GM18505 (cell line): ENCODE measurements around the gene RBM22.

Experiments
- ATAC-seq: cut with Tn5 transposase; IDR thresholded peaks from one replicate; pipeline ENCODE4 v1.9.1; 2021; ENCODE audit not compliant: unreplicated experiment
- POLR2A ChIP-seq: IDR thresholded peaks from 4 replicates; pipeline ENCODE4 v1.6.1; 2011; ENCODE audit warnings: borderline replicate concordance; ENCODE audit not compliant: insufficient read depth, insufficient read length; ENCODE audit errors: extremely low read depth

Gene RBM22

DNA sequence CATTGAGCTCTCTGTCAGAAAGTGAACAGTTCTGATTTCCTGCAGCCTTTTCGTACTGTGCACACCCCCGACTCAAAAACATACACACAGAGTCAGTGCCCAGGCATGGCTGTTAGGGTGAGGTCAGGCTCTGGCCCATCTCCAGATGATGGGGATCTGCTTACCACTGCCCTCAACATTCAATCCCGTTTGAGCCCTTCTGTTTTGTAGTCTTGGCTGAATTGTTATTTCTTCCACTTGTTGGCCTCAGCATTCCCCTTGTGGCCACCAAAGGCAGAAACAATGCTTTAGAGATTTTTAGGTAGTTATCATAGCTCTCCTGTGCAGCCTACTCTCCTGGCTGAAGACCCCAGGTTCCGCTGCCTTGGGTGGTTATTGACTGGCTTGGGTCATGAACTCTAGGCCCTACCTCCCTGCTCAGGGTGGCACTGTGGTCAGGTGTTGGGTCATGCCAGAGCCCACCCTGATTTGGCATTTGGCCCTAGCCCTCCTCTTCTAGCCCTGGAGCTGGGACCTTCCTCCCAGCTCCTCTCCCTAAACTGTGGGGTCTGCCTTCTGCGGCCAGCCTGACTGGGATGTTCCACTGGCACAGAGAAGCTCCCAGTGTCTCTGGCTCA, 47.6 kb downstream of the RBM22 start:
- no peak for TF ChIP-seq POLR2A
- ATAC-seq: no peak

DNA sequence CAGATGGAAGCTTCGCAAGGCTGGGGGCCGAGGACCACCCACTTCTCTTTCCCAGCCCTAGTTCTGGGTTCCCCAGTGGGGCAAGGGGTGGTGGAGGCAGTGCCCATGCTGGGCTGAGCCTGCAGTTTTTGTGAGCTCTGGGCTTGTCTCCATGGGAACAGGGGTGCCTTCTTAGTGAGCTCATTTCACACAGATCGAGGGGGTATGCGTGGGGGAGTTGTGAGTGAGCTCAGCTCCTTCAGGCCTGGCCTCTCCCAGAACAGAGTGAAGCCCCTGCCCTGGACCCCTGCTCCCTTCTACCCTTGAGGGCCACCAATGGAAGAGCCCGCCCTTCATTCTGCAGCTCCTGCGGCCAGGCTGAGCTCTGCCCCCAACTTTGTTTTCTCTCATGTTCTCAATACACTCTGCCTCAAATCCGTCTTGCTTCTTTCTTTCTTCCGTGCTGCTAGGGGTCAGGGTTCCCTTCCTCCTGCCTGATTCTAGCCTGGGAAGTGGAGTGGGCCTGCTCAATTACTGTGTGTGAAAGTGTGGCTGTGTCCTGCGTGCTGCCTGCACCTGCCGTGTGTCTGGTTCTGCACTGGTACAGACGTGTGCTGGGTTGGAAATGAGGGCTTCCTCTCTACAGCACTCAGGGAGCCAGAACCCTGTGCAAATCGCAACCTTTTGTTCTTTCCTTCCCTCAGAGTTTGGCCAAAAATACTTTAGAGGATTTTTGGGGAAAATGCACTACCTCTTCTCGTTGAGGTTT, 48.8 kb downstream of the RBM22 start:
- no peak for ATAC-seq
- TF ChIP-seq POLR2A: no peak

DNA sequence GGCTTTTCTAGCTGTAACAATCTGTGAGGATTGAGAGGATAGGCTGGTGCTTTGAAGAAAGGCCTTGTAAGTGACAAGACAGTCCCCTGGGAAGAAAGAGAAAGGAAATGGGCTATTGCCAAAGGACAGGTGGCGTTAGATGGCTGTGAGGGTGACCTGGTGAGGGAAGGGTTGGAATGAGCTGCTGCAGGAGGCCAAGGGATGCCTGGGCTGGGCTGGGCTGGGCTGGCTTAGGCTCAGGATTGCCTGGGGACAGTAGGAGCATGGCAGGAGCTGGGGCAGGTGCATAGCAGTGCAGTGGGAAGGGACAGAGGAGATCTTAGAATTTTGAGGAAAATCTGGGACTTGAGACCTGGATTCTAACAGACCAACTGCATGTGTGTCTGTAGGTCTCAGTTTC, 49.5 kb downstream of the RBM22 start:
- ATAC-seq: no peak
- no peak for TF ChIP-seq POLR2A

DNA sequence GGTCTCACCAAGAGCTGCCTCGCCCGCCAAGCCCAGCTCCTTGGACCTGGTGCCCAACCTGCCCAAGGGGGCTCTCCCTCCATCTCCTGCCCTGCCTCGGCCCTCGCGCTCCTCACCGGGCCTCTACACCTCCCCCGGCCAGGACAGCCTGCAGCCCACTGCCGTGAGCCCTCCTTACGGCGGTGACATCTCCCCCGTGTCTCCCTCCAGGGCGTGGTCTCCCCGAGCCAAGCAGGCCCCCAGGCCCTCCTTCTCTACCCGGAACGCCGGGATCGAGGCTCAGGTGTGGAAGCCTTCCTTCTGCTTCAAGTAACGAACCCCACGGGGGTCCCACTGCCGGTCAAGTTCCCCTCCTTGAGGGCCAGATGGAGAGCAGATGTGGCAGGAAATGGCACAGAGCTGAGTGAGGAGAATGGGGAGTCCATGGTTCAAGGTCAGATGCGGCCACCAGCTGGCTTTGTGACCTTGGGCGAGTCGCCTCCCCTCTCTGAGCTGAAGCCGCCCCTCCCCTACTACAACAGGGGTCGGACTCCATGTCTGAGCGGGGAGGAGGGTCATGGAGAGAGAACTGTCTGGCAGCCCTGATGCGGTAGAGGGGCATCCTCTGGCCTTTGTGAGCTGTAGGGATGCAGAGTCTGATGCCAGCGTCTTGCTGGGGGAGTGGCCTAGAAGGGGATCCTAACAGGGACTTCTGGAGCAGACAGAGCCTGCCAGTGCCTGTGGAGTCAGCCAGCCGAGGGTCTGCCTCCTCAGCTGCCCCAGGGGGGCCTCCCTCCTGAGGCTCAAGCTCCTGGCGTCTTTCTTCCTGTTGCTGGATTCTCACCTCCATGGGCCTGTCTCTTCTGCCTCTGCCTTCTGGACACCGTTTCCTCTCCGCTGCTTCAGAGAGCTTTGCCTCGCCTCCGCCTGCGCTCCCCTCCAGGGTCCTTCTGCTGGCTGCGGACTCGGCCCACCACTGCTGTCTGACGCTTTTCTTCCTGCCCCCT, 50.5 kb downstream of the RBM22 start:
- ATAC-seq: no peak

DNA sequence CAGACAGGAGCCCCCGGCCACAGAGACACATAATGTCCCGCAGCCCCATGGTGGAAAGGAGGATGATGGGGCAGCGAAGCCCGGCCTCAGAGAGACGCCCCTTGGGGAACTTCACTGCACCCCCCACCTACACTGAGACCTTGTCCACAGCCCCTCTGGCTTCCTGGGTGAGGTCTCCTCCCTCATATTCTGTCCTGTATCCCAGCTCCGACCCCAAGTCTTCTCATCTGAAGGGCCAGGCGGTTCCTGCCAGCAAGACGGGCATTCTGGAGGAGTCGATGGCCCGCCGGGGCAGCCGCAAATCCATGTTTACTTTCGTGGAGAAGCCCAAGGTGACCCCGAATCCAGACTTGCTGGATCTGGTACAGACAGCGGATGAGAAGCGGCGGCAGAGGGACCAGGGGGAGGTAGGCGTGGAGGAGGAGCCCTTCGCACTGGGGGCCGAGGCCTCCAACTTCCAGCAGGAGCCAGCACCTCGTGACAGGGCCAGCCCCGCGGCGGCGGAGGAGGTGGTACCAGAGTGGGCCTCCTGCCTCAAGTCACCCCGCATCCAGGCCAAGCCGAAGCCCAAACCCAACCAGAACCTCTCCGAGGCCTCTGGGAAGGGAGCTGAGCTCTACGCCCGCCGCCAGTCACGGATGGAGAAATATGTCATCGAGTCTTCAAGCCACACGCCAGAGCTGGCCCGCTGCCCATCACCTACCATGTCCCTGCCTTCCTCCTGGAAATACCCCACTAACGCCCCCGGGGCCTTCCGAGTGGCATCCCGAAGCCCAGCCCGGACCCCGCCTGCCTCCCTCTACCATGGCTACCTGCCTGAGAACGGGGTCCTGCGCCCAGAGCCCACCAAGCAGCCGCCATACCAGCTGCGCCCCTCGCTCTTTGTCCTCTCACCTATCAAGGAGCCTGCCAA, 51.5 kb downstream of the RBM22 start:
- no peak for TF ChIP-seq POLR2A
- no peak for ATAC-seq

More for the DNA sequence above, 50.5 kb downstream of the RBM22 start:
- TF ChIP-seq POLR2A: no peak

DNA sequence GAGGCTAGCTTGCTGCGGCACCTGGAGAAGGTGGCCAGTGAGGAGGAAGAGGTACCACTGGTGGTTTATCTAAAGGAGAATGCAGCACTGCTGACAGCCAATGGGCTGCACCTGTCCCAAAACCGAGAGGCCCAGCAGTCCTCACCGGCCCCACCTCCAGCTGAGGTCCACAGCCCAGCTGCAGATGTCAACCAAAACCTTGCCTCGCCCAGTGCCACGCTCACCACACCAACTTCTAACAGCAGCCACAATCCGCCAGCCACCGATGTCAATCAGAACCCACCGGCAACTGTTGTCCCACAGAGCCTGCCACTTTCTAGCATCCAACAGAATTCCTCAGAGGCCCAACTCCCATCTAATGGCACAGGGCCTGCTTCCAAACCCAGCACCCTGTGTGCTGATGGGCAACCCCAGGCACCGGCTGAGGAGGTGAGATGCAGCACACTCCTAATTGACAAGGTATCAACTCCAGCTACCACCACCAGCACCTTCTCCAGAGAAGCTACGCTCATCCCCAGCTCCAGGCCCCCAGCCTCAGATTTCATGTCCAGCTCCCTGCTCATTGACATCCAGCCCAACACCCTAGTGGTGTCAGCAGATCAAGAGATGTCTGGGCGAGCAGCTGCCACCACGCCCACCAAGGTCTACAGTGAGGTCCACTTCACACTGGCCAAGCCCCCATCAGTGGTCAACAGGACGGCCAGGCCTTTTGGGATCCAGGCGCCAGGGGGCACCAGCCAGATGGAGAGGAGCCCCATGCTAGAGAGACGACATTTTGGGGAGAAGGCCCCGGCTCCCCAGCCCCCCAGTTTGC, 52.4 kb downstream of the RBM22 start:
- ATAC-seq: no peak
- no peak for TF ChIP-seq POLR2A

DNA sequence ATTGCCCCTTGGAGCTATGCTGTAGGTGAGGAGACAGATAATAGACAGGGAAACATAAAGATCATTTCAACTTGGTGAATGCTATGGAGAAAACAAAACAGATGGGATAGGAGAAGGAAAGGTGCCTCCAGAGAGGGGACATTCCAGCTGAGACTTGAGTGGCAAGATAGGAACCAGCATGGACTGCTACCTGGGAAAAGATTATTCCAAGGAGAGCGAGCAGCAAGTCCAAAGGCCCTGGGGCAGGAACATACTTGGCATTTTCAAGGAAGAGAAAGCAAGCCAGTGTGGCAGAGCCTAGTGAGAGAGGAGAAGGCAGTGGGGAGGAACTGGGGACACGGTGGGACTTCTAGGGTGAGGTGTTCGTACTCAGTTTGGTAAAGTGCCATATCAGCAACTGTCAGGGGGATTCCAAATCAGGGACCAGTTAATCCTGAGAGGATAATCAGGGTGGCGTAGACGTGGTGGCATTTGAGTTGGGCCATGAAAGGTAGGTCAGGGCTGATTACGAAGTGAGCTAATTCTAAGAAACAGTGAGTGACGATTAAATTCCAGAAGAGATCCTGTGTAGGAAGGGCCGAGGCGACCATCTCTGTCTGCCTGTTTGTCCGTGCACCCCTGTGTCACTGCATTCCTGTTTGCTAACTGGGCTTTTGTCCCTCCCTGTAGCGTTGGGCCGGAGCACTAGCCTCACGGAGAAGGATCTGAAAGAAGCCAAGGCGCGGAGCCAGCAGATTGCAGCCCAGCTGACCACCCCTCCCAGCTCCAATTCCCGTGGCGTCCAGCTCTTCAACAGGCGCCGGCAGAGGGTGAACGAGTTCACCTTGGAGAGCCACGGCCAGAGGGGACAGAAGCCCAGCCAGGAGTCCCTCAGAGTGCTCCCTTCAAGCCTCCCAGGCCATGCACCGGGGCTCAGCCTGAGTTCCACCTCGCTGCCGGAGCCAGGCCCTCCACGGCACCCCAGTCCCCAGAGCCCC, 53.3 kb downstream of the RBM22 start:
- ATAC-seq: no peak
- TF ChIP-seq POLR2A: no peak

DNA sequence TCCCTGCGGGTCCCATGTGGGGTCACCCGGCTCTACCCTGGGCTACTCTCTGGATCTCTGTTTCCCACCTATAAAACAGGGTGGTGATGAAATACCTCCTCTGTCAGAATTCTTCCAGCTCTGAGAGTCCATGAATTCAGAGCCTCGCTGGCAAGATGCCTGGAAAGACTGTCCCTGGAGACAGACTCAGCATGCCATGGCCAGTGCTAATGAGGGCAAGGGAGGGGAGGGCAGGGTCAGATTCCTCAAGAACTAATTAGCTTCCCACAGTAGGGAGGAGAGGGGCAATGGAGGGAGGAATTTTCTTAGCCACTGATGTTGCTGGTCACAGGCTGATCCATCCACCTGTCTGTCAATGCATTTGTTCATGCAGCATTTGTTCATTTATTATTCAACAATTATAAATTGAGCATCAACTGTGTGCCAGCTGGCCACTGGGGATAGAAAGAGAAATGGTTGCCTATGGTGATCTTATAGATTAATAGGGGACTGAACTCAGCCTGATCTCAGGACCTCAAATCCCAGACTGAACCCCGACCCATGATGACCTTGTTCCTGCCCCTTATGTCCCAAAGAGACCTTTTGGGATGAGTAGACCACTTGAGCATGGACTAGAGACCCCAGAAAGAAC, 55.7 kb downstream of the RBM22 start:
- ATAC-seq: no peak

DNA sequence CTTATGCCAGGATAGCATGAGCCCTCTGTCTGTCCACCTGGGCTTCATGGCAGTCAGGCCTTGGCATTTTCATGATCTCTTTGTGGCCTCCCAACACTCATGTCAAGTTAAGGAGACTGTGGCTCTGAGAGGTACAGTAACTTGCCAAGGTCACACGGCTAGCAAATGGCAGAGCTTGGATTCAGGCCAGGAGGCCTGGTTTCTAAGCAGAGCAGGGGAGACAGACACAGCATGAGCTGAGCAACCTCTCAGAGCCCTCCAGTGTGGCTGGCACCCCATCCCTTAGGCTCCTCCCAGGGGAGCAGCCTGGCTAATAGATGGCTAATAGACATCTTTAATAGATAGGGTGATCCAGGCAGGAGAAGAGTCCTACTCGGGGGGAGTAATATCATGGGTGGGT, 56.3 kb downstream of the RBM22 start:
- TF ChIP-seq POLR2A: no peak
- ATAC-seq: no peak

More for the DNA sequence above, 55.7 kb downstream of the RBM22 start:
- TF ChIP-seq POLR2A: no peak

DNA sequence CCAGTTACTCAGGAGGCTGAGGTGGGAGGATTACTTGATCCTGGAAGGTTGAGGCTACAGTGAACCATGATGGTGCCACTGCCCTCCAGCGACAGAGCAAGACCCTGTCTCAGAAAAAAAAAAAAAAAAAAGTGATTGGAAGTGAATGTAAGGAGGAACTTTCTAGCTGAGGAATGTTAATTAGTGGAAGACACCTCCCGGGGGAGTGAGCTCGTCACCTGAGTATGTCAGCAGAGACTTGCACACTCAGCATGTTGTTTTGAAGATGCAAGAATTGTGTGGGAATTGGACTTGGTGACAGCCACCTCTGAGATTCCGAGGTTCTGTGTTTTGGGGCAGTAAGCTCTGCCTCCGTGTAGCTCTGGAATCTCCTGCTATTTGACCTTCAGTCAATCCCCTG, 56.8 kb downstream of the RBM22 start:
- no peak for ATAC-seq
- no peak for TF ChIP-seq POLR2A
